Activated naive CD8-positive, alpha-beta T cell treated with anti-CD3 and anti-CD28 coated beads, Interleukin-2, amount 10 ng/mL, durations not matched to agents 7 days and 5 days (primary cell): ENCODE results near the gene BICRA. TPM values are rescaled to one million over a fixed set of nuclear protein-coding genes. Genes with fewer than 3 reads are reported as not detected.
"Not testable (repeated sequence)": the region's sequence is repeated elsewhere in the genome, so short reads cannot be mapped to it uniquely, and the experiment has no call there.

Experiments used
- ATAC-seq: fragments of 150-1000 bp; cut with Tn5 transposase; one replicate; pipeline ENCODE4 v1.10.0; 2021; ENCODE audit warnings: low read depth, moderate library complexity
- POLR2A ChIA-PET: fragments of 350-600 bp; sonication (Branson Sonifier 250); formaldehyde crosslinking; loops from one replicate; lab custom pipeline; 2021; ENCODE audit warnings: antibody characterized with exemption; lab: Charles Lee
- DNase-seq: peaks from one replicate; pipeline ENCODE4 v3.0.0; 2021
- H3K27ac Mint-ChIP-seq: one replicate; pipeline ENCODE4 v1.8.0; 2022; ENCODE audit warnings: mild to moderate bottlenecking, mixed read lengths
- H3K27me3 Mint-ChIP-seq: one replicate; pipeline ENCODE4 v1.8.0; 2022; ENCODE audit warnings: mild to moderate bottlenecking, moderate library complexity, mixed read lengths
- H3K36me3 Mint-ChIP-seq: one replicate; pipeline ENCODE4 v1.8.0; 2021; ENCODE audit warnings: mild to moderate bottlenecking, mixed read lengths
- H3K4me1 Mint-ChIP-seq: one replicate; pipeline ENCODE4 v1.8.0; 2021; ENCODE audit warnings: mixed read lengths
- H3K4me3 Mint-ChIP-seq: one replicate; pipeline ENCODE4 v1.8.0; 2022; ENCODE audit warnings: mild to moderate bottlenecking, moderate library complexity, mixed read lengths
- H3K9me3 Mint-ChIP-seq: one replicate; pipeline ENCODE4 v1.8.0; 2021; ENCODE audit warnings: mixed read lengths
- total RNA-seq, 2 experiments: library from RNA; stranded (reverse); gene quantifications; one replicate each; pipeline ENCODE4 v1.2.3, GENCODE V29; 2021

The BICRA gene
- total RNA-seq, 2 experiments from 2014 or later = 22.6 to 28.4 TPM

DNA sequence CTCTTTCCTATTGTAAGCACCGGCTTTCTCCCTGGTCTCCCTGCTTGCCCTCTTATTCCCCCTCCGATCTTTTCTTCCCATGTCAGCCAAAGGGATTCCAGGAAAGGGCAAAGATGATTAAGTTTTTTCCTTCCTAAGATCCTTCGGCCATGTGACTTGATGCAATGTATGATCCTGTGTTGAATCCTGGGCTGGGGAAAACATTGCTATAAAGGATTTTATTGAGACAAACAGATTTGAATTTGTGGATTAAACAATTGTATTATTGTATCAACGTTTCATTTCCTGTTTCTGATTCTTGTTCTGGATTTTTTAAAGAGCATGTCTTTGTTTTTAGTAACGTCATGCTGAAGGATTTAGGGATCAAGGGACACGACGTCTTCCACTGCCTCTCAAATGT lies 19.1 kb upstream of the BICRA start:
- Mint-ChIP-seq H3K4me1 (no peaks in the 10 kb centered on the region), H3K27ac (no peak overlapping the region), H3K36me3 (peaks cover 4% of the 10 kb centered on the region), H3K9me3 (peaks cover 8% of the 10 kb centered on the region), H3K27me3 (peaks cover 10% of the 10 kb centered on the region), H3K4me3 (no peak overlapping the region)
- ATAC-seq (no peak), DNase-seq (no peak)
- POLR2A ChIA-PET = no interaction called here

- H3K4me3 Mint-ChIP-seq = no peak overlapping the region
- H3K27me3 Mint-ChIP-seq = peaks cover 10% of the 10 kb centered on the region
- DNase-seq = no peak
- H3K4me1 Mint-ChIP-seq = peaks cover 14% of the 10 kb centered on the region
- H3K27ac Mint-ChIP-seq = no peak overlapping the region
- POLR2A ChIA-PET = interaction anchor here (0.6 kb wide), 1 partner anchor 29 kb away, joined by 3 read pairs; no protein-coding TSS in a partner anchor
- no peak for ATAC-seq
- no peaks in the 10 kb centered on the region for H3K9me3 Mint-ChIP-seq
- no peaks in the 10 kb centered on the region for H3K36me3 Mint-ChIP-seq
Observed at GRCh38 chr19:47593860-47594259, 15.1 kb upstream of the BICRA start.

- ATAC-seq = no peak
- Mint-ChIP-seq H3K9me3 (no peaks in the 10 kb centered on the region), H3K4me1 (peaks cover 23% of the 10 kb centered on the region), H3K36me3 (peaks cover 1% of the 10 kb centered on the region), H3K27ac (peak overlapping the region; percentile 57), H3K27me3 (peaks cover 8% of the 10 kb centered on the region), H3K4me3 (peak overlapping the region; percentile 14)
- DNase-seq = no peak
- POLR2A ChIA-PET = interaction anchor here (1.5 kb wide), 1 partner anchor 80 kb away, joined by 5 read pairs; the partner anchor contains the start of gene NAPA
Observed at GRCh38 chr19:47595944-47596343, 13.0 kb upstream of the BICRA start.

GRCh38 chr19:47598407-47599349 lies 10.3 kb upstream of the BICRA start:
- H3K4me1 Mint-ChIP-seq = peaks cover 30% of the 10 kb centered on the region

DNA sequence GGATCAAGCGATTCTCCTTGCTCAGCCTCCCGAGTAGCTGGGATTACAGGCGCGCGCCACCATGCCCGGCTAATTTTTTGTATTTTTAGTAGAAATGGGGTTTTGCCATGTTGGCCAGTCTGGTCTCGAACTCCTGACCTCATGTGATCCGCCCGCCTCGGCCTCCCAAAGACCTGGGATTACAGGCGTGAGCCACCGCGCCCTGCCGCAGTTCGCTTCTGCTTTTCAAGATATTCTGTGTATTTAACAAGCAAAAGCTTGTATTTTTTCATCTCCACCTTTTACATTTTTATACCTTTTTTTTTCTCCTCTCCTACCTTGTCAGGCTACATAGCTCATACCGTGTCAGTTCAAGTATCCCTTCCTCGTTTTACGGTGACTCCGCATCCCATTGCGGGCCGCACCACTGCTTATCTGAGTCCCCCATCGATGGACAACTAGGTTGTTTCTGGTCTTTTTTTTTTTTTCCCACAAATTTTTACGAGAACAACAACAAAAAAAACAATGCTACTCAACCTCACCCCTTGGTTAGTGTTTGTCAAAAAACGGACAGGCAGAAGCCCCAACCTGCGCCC lies 9.2 kb upstream of the BICRA start:
- H3K36me3 Mint-ChIP-seq, ATAC-seq, DNase-seq, H3K9me3 Mint-ChIP-seq: not testable (repeated sequence)
- POLR2A ChIA-PET = interaction anchor here (0.5 to 4.1 kb wide), 25 partner anchors 8 to 1921 kb away, joined by 3 to 42 read pairs (median 4); partner anchors contain the start of genes BICRA, KPTN and NAPA
- peak overlapping the region; percentile 81 for H3K4me3 Mint-ChIP-seq
- peaks cover 15% of the 10 kb centered on the region for H3K27me3 Mint-ChIP-seq
- peaks cover 32% of the 10 kb centered on the region for H3K4me1 Mint-ChIP-seq
- H3K27ac Mint-ChIP-seq = peak overlapping the region; percentile 93

More at GRCh38 chr19:47598407-47599349, 10.3 kb upstream of the BICRA start:
- Mint-ChIP-seq H3K4me3 (peak overlapping the region; percentile 81), H3K9me3 (no peaks in the 10 kb centered on the region), H3K27me3 (peaks cover 13% of the 10 kb centered on the region), H3K36me3 (peaks cover 1% of the 10 kb centered on the region), H3K27ac (no peak overlapping the region)
- POLR2A ChIA-PET = interaction anchor here (0.6 to 4.1 kb wide), 5 partner anchors 9 to 85 kb away, joined by 3 to 42 read pairs (median 6); partner anchors contain the start of genes BICRA and NAPA
- no peak for ATAC-seq
- DNase-seq = no peak

DNA sequence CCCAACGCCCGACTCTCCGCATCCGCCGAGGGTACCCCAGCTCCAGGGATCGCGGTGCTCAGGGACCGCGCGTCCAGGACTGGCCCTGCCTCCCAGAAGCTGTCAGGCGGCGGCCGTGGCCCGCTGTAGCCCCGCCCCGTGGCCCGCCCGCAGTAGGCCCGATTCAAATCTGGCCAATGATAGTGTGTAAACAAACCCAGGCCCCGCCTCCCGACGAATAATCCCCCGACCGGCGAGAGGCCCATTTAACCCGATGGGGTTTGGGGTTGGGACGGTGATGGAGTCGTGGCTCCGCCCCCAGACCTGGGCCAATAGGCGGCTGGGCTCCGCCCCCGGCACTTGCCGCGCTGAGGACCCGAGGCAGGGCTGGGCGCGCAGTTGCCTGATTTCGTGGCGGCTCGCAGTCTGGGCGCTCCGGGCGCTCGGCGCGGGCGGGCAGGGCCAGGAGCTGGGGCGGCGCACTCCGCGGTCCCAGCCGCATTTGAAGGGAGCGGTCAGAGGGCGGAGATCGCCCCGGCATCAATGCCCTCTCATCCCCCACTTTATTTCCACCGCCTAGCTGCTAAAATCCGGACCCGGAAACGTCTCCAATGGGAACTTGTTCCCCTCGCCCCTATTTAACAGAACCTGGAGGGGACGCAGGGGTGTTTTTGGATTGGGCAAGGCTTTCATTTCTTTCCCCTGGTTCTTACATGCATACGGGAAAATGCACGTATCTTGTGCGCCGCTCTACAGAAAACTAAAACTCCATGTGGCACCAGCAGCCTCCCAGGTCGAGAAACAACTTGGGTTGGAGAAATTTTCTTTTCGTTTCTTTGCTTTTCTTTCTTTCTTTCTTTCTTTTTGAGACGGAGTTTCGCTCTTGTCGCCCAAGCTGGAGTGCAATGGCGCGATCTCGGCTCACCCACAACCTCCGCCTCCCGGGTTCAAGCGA lies 8.4 kb upstream of the BICRA start:
- Mint-ChIP-seq H3K9me3 (no peaks in the 10 kb centered on the region), H3K4me3 (peak overlapping the region; percentile 81), H3K4me1 (peaks cover 32% of the 10 kb centered on the region), H3K27me3 (peaks cover 15% of the 10 kb centered on the region), H3K36me3 (peaks cover 1% of the 10 kb centered on the region), H3K27ac (peak overlapping the region; percentile 93)
- peak; percentile 97 for ATAC-seq
- POLR2A ChIA-PET = interaction anchor here (0.5 to 4.1 kb wide), 25 partner anchors 8 to 1211 kb away, joined by 3 to 42 read pairs (median 4); partner anchors contain the start of genes BICRA, KPTN and NAPA
- DNase-seq = peak; percentile 95

GRCh38 chr19:47601180-47601904 lies 7.6 kb upstream of the BICRA start:
- DNase-seq (no peak), ATAC-seq (no peak)
- Mint-ChIP-seq H3K4me3 (peak overlapping the region; percentile 81), H3K4me1 (peaks cover 25% of the 10 kb centered on the region), H3K27ac (peak overlapping the region; percentile 93), H3K9me3 (no peaks in the 10 kb centered on the region), H3K36me3 (peaks cover 1% of the 10 kb centered on the region), H3K27me3 (peaks cover 15% of the 10 kb centered on the region)
- POLR2A ChIA-PET = interaction anchor here (0.6 to 4.1 kb wide), 13 partner anchors 9 to 327 kb away, joined by 3 to 42 read pairs (median 4); partner anchors contain the start of genes KPTN and NAPA

GRCh38 chr19:47603706-47604565 lies 5.0 kb upstream of the BICRA start:
- ATAC-seq (no peak), DNase-seq (no peak)
- Mint-ChIP-seq H3K4me3 (no peak overlapping the region), H3K27ac (peak overlapping the region; percentile 58), H3K9me3 (no peaks in the 10 kb centered on the region), H3K27me3 (peaks cover 15% of the 10 kb centered on the region), H3K4me1 (peaks cover 25% of the 10 kb centered on the region), H3K36me3 (peaks cover 5% of the 10 kb centered on the region)
- POLR2A ChIA-PET = interaction anchor here (1.2 kb wide), 1 partner anchor 126 kb away, joined by 3 read pairs; no protein-coding TSS in a partner anchor

DNA sequence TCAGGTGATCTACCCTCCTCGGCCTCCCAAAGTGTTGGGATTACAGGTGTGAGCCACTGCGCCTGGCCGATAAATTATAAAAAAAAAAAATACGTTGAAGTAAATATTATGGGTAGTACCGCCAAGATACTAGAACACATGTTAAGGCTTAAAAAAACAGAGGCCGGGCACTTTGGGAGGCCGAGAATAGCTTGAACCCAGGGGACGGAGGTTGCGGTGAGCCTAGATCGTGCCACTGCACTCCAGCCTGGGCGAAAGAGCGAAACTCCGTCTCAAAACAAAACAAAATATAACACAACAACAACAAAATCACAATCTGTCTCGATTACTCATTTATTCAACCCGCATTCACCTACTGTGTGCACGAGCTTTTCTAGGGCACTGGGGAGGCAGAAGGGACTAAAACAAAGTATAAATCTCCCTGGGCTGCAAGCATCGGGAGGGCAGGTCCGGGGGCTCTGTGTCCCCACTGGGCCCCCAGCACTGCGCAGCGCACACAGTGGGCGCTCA lies 1.3 kb upstream of the BICRA start:
- no peak for DNase-seq
- Mint-ChIP-seq H3K9me3 (no peaks in the 10 kb centered on the region), H3K36me3 (peaks cover 4% of the 10 kb centered on the region), H3K27me3 (peaks cover 12% of the 10 kb centered on the region), H3K4me1 (peaks cover 23% of the 10 kb centered on the region), H3K4me3 (peak overlapping the region; percentile 89), H3K27ac (peak overlapping the region; percentile 86)
- ATAC-seq = no peak
- POLR2A ChIA-PET = interaction anchor here (0.6 to 2.1 kb wide), 8 partner anchors 8 to 389 kb away, joined by 3 to 20 read pairs (median 4); partner anchors contain the start of genes NAPA and NOP53

GRCh38 chr19:47608074-47608918 lies 638 bp upstream of the BICRA start:
- H3K4me3 Mint-ChIP-seq = peak overlapping the region; percentile 89
- no peaks in the 10 kb centered on the region for H3K9me3 Mint-ChIP-seq
- peaks cover 23% of the 10 kb centered on the region for H3K4me1 Mint-ChIP-seq
- DNase-seq (peak; percentile 100), ATAC-seq (peak; percentile 90)
- POLR2A ChIA-PET = interaction anchor here (0.7 to 2.1 kb wide), 10 partner anchors 8 to 142 kb away, joined by 3 to 20 read pairs (median 4); partner anchors contain the start of genes NAPA and NOP53
- H3K27me3 Mint-ChIP-seq = peaks cover 9% of the 10 kb centered on the region
- peak overlapping the region; percentile 86 for H3K27ac Mint-ChIP-seq
- H3K36me3 Mint-ChIP-seq = peaks cover 4% of the 10 kb centered on the region
